ENCODE data around the gene CABCOCO1.

CABCOCO1 gene

DNA sequence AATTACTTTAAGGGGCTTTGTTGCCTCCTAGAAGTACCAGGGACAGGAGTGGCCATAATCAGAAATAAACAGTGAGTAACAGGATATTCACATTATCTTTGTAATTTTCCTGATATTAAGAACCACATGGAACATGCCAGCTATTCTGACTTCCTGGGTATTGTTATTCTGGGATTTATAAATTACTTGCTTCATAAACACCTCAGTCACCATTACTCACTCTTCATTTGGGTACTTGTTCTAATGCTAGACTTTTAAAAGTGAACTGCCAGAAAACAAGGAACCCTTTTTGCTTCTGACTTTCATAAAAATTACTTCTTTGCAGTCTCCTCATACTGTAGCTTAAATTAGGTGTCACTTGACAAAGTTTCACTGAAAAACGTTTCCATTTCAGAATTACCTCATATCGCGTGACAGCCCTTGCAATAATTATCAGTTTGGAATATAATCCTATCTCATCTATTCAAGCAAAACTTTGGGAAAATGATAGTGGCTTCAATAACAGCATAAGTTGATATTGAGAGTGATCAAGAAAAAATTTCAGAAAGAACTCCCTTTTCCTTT, 29.8 kb downstream of the CABCOCO1 start:
- TF ChIP-seq, protein P1, sequence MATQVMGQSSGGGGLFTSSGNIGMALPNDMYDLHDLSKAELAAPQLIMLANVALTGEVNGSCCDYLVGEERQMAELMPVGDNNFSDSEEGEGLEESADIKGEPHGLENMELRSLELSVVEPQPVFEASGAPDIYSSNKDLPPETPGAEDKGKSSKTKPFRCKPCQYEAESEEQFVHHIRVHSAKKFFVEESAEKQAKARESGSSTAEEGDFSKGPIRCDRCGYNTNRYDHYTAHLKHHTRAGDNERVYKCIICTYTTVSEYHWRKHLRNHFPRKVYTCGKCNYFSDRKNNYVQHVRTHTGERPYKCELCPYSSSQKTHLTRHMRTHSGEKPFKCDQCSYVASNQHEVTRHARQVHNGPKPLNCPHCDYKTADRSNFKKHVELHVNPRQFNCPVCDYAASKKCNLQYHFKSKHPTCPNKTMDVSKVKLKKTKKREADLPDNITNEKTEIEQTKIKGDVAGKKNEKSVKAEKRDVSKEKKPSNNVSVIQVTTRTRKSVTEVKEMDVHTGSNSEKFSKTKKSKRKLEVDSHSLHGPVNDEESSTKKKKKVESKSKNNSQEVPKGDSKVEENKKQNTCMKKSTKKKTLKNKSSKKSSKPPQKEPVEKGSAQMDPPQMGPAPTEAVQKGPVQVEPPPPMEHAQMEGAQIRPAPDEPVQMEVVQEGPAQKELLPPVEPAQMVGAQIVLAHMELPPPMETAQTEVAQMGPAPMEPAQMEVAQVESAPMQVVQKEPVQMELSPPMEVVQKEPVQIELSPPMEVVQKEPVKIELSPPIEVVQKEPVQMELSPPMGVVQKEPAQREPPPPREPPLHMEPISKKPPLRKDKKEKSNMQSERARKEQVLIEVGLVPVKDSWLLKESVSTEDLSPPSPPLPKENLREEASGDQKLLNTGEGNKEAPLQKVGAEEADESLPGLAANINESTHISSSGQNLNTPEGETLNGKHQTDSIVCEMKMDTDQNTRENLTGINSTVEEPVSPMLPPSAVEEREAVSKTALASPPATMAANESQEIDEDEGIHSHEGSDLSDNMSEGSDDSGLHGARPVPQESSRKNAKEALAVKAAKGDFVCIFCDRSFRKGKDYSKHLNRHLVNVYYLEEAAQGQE (IDR thresholded peaks at IDR 0.05; ENCODE audit: insufficient read depth in 1 of 2, low read depth in 2 of 2, low read length in 2 of 2), result no peak
- TF ChIP-seq FOXP2 (optimal IDR thresholded peaks at IDR 0.05; ENCODE audit: borderline replicate concordance, extremely low read depth, extremely low read length, insufficient read depth), result no peak
- TF ChIP-seq TAF1 (IDR thresholded peaks at IDR 0.05; ENCODE audit: borderline replicate concordance, insufficient read depth, low read length), result no peak
- TF ChIP-seq POLR2AphosphoS5 (IDR thresholded peaks at IDR 0.05; ENCODE audit: low read depth, low read length), result no peak
- TF ChIP-seq SIN3A (IDR thresholded peaks at IDR 0.05; ENCODE audit: borderline replicate concordance, insufficient read depth, low read length), result no peak

DNA sequence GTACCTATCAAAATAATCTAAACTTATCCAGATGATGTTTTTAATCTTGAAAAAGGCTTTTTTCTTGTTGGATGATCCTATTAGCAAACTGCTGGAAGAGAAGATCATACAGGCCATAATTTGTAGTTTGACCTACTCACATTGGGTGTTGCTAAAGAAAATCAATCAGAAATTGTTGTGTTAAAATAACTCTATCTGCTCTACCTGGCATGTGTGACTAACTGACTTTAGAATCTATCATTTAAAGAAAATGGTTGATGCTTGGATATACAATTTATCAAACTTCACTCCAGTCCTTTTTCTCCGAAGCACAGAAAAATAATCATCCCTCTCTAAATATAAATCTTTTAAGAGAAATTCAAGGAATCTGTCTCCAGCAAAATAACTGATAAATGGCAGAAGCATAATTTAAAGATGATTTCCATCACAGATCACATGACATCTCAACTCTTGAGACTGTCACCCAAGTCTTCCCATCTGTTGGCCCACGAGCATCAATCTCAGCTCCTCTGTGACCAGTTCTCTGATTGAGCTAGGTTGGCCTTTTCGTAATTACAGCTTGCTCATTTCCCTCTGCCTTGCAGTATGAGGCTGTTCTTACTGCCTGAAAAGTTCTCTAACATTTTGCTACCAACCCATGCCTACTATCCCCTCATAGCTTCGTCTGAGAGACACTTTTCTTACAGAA, 36.4 kb downstream of the CABCOCO1 start:
- TF ChIP-seq POLR2AphosphoS5 (IDR thresholded peaks at IDR 0.05; ENCODE audit: low read depth, low read length) (no peak), TAF1 (IDR thresholded peaks at IDR 0.05; ENCODE audit: borderline replicate concordance, insufficient read depth, low read length) (no peak), FOXP2 (optimal IDR thresholded peaks at IDR 0.05; ENCODE audit: borderline replicate concordance, extremely low read depth, extremely low read length, insufficient read depth) (no peak)
- TF ChIP-seq, protein P1 (IDR thresholded peaks at IDR 0.05; ENCODE audit: insufficient read depth in 1 of 2, low read depth in 2 of 2, low read length in 2 of 2), result no peak

DNA sequence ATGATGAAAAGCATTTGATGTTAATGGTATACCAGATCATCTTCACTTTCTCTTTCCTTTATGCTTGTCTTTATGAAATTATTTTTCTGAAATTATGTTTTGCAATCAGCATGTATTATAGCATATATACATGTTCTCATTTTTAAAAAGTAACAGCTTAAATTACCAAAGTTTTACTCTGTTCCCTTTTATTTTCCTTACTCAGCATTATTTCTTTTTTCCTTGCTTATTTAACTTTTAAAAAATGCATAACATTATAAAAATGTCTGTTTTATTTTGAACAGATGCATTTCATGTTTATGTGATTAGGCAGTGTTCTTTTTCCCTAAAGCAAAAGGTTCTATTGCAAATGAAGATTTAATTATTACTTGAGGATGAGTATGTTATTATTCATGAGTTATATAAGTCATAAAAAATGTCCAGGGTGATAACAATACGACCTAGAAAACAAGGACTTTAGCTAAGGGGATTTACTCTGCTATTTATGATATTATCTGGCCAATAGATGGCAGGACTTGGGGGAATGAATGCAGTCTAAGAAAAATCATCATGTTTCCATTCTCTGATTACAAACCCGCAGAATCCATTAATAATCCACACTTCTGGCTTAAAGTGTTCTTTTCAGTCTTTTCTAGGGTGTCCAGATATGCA, 38.5 kb downstream of the CABCOCO1 start:
- TF ChIP-seq, protein P1 (IDR thresholded peaks at IDR 0.05; ENCODE audit: insufficient read depth in 1 of 2, low read depth in 2 of 2, low read length in 2 of 2), result no peak
- no peak for TF ChIP-seq POLR2AphosphoS5 (IDR thresholded peaks at IDR 0.05; ENCODE audit: low read depth, low read length)
- no peak for TF ChIP-seq FOXP2 (optimal IDR thresholded peaks at IDR 0.05; ENCODE audit: borderline replicate concordance, extremely low read depth, extremely low read length, insufficient read depth)
- TF ChIP-seq SIN3A (IDR thresholded peaks at IDR 0.05; ENCODE audit: borderline replicate concordance, insufficient read depth, low read length), result no peak
- no peak for TF ChIP-seq TAF1 (IDR thresholded peaks at IDR 0.05; ENCODE audit: borderline replicate concordance, insufficient read depth, low read length)

DNA sequence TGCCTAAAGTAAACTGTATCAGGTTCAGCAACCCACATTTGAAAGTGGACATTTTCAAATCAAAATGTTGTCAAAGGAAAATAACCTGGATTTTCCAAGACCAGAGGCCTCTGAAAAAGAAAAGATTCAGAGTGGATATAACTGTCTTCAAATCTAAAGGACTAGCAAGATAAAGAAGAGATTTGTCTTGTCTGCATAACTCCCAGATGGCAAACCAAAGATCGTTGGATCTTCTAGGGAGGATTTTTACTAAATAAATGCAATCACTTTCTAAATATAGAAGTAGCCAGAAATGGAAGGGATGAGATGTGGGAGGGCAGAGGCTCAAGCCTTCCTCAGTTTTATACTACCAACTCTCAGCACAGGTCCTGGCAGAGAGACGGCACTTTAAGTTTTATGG, 39.0 kb downstream of the CABCOCO1 start:
- no peak for TF ChIP-seq SIN3A (IDR thresholded peaks at IDR 0.05; ENCODE audit: borderline replicate concordance, insufficient read depth, low read length)
- TF ChIP-seq, protein P1 (IDR thresholded peaks at IDR 0.05; ENCODE audit: insufficient read depth in 1 of 2, low read depth in 2 of 2, low read length in 2 of 2), result no peak
- no peak for TF ChIP-seq FOXP2 (optimal IDR thresholded peaks at IDR 0.05; ENCODE audit: borderline replicate concordance, extremely low read depth, extremely low read length, insufficient read depth)
- TF ChIP-seq POLR2AphosphoS5 (IDR thresholded peaks at IDR 0.05; ENCODE audit: low read depth, low read length), result no peak
- TF ChIP-seq TAF1 (IDR thresholded peaks at IDR 0.05; ENCODE audit: borderline replicate concordance, insufficient read depth, low read length), result no peak

Data from PFSK-1 (cell line).